Stimulated activated CD4-positive, alpha-beta T cell treated with anti-CD3 and anti-CD28 coated beads, TNF-alpha, amount 100 ng/mL, for 4 hours (primary cell): ENCODE data around the gene C1orf226.

ENCODE experiments used
- DNase-seq, 3 experiments: peaks; one replicate each; pipeline ENCODE4 v3.0.0-alpha.2; 2020; ENCODE audit warnings: low read depth in 3 of 3

Gene C1orf226

DNA sequence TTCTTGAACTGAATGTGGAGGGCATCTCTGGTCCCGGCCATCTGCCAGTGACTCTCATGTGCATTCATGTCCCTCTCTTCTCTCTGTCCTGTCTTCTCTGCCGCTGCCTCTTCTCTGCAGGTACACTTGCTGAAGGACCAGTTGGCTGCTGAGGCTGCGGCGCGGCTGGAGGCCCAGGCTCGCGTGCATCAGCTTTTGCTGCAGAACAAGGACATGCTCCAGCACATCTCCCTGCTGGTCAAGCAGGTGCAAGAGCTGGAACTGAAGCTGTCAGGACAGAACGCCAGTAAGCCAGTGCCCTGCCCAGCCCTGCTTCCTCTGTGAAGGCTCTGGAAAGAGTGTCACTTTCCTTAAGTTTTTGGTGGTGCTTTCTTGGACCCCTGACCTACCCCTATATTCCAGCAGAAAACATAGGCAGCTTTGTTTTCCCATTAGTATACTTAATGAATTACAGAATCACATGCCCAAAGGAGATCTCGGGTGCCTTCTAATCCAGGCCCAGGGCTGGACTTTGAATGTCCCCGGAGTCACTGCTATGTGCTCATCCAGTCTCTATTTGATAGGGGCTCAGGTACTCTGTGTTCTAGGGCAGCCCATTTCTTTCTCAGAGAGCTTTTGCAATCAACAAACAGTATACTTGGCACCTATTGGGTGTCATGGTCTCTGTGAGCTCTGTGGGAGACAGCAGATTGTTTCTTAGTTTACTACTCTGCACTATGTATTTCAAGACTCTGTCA lies 16.1 kb upstream of the C1orf226 start:
- DNase-seq: no peak

DNA sequence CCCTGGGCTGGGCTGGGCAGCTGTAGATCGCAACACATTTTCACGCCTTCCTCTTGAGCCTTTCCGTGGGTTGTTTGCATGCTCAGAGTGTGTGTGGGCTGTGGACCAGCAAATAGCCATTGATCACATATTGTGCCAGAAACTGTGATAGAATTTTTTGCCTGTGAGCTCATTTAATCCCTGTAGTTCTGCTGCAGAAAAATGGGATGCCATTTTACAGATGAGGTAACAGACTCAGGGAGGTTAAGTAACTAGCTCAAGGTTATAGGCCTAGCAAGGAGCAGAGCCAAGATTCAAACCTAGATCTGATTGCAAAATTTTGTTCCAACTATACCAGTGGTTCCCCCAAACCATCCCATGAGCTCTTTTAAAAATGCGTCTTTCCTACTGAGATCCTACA lies 15.4 kb upstream of the C1orf226 start:
- DNase-seq: no peak

DNA sequence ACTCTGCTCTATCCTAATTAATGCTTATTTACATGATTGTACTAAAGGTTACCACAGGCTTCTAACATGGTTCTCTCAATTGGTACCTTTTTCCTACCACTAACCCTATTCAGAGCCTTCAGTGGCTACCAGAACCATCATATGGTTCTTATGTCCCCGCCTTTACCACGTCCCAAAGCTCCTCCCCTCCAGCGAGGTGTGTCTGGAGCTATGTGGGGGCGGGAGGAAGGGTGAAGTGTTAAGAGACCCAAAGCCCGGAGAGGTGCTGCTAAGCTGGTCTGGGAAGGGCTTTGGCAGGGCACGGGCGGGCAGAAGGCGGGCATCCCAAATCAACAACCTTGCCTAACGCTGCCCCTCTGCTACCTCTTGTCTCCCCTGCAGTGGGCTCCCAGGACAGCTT lies 14.9 kb upstream of the C1orf226 start:
- DNase-seq: no peak

DNA sequence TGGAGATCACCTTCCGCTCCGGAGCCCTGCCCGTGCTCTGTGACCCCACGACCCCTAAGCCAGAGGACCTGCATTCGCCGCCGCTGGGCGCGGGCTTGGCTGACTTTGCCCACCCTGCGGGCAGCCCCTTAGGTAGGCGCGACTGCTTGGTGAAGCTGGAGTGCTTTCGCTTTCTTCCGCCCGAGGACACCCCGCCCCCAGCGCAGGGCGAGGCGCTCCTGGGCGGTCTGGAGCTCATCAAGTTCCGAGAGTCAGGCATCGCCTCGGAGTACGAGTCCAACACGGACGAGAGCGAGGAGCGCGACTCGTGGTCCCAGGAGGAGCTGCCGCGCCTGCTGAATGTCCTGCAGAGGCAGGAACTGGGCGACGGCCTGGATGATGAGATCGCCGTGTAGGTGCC lies 14.5 kb upstream of the C1orf226 start:
- DNase-seq: no peak

DNA sequence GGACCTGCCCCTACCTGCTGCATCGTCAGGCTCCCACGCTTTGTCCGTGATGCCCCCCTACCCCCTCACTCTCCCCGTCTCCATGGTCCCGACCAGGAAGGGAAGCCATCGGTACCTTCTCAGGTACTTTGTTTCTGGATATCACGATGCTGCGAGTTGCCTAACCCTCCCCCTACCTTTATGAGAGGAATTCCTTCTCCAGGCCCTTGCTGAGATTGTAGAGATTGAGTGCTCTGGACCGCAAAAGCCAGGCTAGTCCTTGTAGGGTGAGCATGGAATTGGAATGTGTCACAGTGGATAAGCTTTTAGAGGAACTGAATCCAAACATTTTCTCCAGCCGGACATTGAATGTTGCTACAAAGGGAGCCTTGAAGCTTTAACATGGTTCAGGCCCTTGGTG lies 13.8 kb upstream of the C1orf226 start:
- DNase-seq: no peak

- DNase-seq: no peak
Measured at GRCh38 chr1:162368451-162368850, 13.1 kb upstream of the C1orf226 start.

DNA sequence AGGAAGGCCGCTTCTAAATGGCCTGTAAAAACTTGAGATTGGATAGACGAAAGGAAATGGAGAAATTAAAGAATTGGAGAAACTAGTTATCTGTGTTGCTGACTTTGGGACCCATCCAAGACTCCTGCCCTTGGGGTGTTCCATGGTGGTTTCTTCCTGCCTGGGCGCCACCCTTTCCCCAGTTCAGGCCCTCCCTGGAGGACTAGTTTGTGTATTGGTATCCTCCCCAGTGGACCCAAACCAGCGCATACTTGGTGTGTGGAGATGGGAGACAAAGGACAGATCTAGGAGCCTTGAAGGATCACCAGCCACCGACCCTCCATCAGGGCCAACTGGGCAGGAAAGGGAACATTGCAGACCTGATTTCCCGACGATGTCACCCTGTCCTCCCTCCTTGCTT lies 12.0 kb upstream of the C1orf226 start:
- no peak for DNase-seq

DNA sequence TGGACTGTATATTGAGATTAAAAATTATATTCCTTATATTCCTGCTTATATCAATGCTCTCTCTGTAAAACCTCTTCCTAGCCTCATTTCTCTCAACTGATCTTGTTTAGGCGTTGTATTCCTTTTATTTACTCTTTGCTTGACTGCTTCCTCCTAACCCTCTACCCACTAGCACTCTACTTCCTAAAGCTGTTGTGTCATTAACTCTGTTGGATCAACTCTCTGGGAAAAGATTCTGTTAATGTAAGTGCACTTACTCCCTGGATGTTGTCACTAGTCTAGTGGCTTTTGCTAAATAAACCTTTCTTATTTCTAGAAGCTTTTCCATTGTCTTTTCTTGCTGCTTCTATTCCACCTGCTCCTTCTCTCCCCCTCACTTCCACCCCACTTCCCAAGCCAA lies 11.4 kb upstream of the C1orf226 start:
- DNase-seq: no peak

- no peak for DNase-seq
Measured at GRCh38 chr1:162370721-162371120, 10.8 kb upstream of the C1orf226 start.

GRCh38 chr1:162371611-162372010 lies 9.9 kb upstream of the C1orf226 start:
- no peak for DNase-seq

- DNase-seq: no peak
Measured at GRCh38 chr1:162372159-162373071, 9.1 kb upstream of the C1orf226 start.

- DNase-seq: no peak
Measured at GRCh38 chr1:162373072-162373427, 8.5 kb upstream of the C1orf226 start.

- DNase-seq: no peak
Measured at GRCh38 chr1:162373541-162374260, 7.8 kb upstream of the C1orf226 start.

GRCh38 chr1:162374406-162374805 lies 7.1 kb upstream of the C1orf226 start:
- DNase-seq: no peak

- no peak for DNase-seq
Measured at GRCh38 chr1:162375463-162375862, 6.1 kb upstream of the C1orf226 start.

GRCh38 chr1:162376691-162377090 lies 4.8 kb upstream of the C1orf226 start, which contains the start of gene SPATA46:
Gene SPATA46 (minus strand): TSS chr1:162376854. CDS start chr1:162376790, 64 bp downstream.
- DNase-seq: no peak

DNA sequence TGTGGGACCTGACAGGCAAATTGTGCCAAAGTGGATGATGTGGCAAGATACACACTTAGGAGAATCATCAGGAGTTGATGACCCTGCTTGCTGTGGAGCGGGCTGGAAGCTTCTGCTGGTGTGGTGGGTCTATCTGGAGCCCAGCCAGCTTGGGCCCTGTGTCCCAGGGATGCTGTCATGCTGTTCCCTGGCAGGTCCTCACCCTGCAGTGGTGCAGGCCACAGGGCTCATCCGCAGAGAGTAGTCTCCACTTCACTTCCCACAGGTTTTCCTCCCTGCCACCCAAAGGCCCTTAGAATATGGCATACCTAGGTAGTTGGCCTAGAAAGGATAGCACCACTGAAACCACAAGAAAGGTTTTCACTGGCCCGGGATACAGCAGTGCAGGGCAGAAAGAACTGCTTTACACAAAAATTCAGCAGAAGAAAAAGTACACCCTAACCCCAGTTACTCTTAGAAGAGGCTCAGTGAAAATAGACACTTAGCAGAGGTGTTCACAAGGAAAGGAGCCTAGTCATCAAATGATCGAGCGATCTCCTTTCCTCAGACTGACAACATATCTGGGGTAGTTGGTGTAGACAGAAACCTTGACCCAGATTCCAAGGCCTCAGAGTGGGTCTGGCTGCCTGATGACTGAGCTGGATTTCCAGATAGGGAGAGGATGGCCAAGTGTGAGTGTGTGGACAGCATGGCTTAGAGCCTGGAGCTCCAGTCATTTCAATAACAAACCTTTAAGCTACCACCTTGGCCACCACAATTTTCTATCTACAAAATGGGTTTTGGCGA lies 1.3 kb upstream of the C1orf226 start:
- DNase-seq: no peak

- DNase-seq: no peak
Measured at GRCh38 chr1:162381941-162382750, 618 bp downstream of the C1orf226 start.

DNA sequence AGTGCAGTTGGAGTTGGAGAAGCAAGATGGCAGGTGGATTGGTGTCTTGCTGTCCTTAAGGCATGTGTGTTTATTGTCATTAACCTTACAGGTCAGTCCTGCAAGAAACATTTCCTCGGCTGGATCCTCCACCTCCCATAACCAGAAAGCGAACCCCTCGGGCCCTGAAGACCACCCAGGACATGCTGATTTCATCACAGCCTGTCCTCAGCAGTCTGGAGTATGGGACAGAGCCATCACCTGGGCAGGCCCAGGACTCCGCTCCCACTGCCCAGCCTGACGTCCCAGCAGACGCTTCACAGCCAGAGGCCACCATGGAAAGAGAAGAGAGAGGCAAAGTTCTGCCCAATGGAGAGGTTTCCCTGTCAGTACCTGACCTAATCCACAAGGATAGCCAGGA lies 1.6 kb downstream of the C1orf226 start:
- DNase-seq: no peak

DNA sequence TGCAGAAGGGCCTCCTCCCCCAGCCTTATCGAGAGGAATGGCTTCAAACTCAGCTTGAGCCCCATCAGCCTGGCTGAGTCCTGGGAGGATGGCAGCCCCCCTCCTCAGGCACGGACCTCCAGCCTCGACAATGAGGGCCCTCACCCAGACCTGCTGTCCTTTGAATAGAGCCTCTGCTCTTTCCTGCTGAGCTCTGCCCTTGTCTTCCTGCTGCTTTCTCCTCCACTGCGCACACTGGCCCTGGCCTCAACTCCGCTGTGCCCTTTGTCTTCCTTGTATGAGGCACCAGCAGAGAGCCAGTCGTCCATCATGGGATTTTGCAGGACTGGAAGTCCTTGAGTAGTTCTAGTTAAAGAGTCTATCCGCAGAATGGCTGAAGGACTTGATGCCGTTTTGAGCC lies 2.0 kb downstream of the C1orf226 start:
- DNase-seq: no peak

DNA sequence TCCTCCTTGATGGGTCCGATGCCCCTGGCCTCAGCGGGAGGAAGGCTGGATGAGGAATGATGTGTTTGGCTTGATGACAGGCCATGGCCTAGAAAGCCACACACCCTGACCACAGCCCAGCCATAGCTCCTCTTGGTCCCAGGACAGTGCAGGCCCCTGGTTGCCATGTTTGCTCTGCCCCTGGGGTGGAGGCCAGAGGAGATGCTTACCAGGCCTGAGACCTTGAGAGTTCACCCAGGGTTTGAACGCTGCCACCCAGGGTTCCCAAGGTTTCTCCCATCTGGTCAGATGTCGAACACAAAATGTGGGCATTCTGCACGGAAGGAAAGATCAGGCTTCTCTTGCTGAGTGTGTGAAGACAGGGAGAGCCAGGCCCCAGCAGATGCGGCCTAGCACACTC lies 2.6 kb downstream of the C1orf226 start:
- no peak for DNase-seq
